Motor neuron (in vitro differentiated cells): ENCODE measurements around the gene OR5H2. TPM values are rescaled to one million over a fixed set of nuclear protein-coding genes. Genes with fewer than 3 reads are reported as not detected.
"Not testable (repeated sequence)": the region's sequence is repeated elsewhere in the genome, so short reads cannot be mapped to it uniquely, and the experiment has no call there.

Experiments used
- ATAC-seq, 8 experiments: fragments of 200-7000 bp; cut with Tn5 transposase; replicated peaks in 6 of 8; 2 replicates each; pipeline ENCODE4 v1.8.0; 2021; ENCODE audit warnings: mild to moderate bottlenecking in 8 of 8, moderate library complexity in 8 of 8
- H3K27ac ChIP-seq, 2 donors: fragments of 250-450 bp; sonication (Bioruptor Pico); 2 replicates each; pipeline ENCODE4 v1.9.0; 2021; ENCODE audit warnings: antibody characterized with exemption in 2 of 2, mild to moderate bottlenecking in 2 of 2, moderate library complexity in 1 of 2
- H3K4me1 ChIP-seq, 2 donors: fragments of 250-450 bp; sonication (Bioruptor Pico); replicated peaks in 1 of 2; 2 replicates each; pipeline ENCODE4 v1.6.1; 2021; ENCODE audit warnings: antibody characterized with exemption in 2 of 2, mild to moderate bottlenecking in 2 of 2, moderate library complexity in 1 of 2
- H3K4me3 ChIP-seq, 5 donors: fragments of 250-450 bp; sonication (Bioruptor Pico); 2 replicates each; pipeline ENCODE4 v1.9.0; 2021; ENCODE audit warnings: antibody characterized with exemption in 5 of 5, mild to moderate bottlenecking in 5 of 5, moderate library complexity in 4 of 5
- WGBS, 10 experiments: fragments of 450-650 bp; shearing (Covaris generic); methylation state at CpG; one replicate each; pipeline ENCODE4 v1.0.0; 2022; 5-methylcytosine and 5-hydroxymethylcytosine counted together
- in situ Hi-C, 9 experiments: fragments of 400-800 bp; cut with MboI; loops; one replicate each; pipeline ENCODE4 v1.15.0; 2021; ENCODE audit warnings: low sequenced_read_pairs in 9 of 9, low pct_unique_long_range_greater_than_20kb in 2 of 9; ENCODE audit not compliant: unreplicated experiment in 9 of 9
- total RNA-seq, 8 experiments: library from RNA; unstranded; fragments of 300-600 nt; gene quantifications; 2 replicates each; pipeline versions ENCODE4 v1.2.3 to v1.2.4, GENCODE V29; 2022

The OR5H2 gene
- total RNA-seq, result under 1 TPM in 1 of 8 experiments, not detected in 7; 0.52 TPM

DNA sequence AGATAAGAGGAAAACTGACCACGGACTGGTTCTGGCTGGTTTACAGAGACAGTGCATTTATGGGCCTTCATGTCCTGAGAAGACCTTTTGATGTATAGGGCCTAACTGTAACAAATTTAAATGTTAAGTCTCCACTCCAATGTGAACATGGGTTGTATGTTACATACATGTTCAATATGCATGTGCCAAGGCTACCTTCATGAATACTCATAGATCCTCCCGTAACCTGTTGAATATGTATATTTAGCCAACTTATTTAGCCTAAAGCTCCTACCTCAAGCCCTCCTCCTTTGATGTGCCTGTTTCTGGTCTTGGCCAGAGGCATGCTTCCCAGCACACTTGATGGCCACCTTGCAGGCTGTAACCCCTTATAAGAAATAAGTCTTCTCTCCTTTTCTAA is at the start of gene OR5H2:
TSS of gene OR5H2 (plus strand) at position 301 of the 400 bp plus-strand sequence. CDS start 398 bp downstream, outside the sequence.
- in situ Hi-C loops, result no loop called here
- ATAC-seq, result no peak
- H3K4me1 ChIP-seq, result no peaks in the 10 kb centered on the region
- WGBS, 10 experiments, result 0 to 100% (median 40%) methylated on average over 1 to 2 of the region's 2 CpGs; no CpG with 5 or more reads in 1 of the 10 experiments
- H3K4me3 ChIP-seq, result no peak within 1 kb of the TSS
- no peak within 1 kb of the TSS for H3K27ac ChIP-seq

DNA sequence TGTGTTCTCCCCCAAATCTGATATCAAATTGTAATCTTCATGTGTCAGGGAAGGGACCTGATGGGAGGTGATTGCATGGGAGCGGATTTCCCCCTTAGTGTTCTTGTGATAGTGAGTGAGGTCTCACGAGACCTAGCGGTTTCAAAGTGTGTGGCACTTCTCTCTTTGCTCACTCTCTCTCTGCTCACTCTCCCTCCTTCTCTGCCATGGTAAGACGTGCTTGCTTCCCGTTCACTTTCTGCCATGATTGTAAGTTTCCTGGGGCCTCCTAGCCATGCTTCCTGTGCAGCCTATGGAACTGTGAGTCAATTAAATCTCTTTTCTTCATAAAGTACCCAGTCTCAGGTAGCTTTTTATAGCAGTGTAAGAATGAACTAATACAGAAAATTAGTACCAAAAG is 48.8 kb upstream of the OR5H2 start:
- no peak for ATAC-seq
- 13 to 67% (median 57%) methylated on average over 1 to 5 of the region's 5 CpGs; no CpG with 5 or more reads in 4 of the 10 experiments for WGBS, 10 experiments
- H3K27ac ChIP-seq, result no peak overlapping the region
- H3K4me3 ChIP-seq, result no peak overlapping the region
- in situ Hi-C loops, result no loop called here
- no peaks in the 10 kb centered on the region for H3K4me1 ChIP-seq

DNA sequence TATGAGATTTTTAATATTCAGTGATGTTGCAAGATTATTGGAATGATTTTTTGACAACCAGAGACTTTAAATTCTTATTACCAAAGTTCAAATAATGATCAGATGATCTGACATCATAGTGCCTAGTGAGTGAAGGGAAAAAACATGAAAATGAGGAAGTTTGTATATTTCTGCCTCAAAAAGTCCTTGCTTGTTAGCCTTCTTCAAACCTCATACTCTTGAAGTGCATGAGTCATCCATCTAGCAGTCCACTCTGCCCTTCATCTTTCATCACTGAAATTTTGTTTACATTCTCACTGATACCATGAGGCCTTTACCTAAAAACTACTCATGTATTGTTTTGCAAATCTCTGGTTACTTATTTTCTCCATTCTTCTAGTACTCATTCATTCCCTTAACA is 42.2 kb upstream of the OR5H2 start:
- Histone ChIP-seq H3K4me3 (no peak overlapping the region), H3K27ac (no peak overlapping the region), H3K4me1 (no peaks in the 10 kb centered on the region)
- ATAC-seq, result no peak
- in situ Hi-C loops, result no loop called here

DNA sequence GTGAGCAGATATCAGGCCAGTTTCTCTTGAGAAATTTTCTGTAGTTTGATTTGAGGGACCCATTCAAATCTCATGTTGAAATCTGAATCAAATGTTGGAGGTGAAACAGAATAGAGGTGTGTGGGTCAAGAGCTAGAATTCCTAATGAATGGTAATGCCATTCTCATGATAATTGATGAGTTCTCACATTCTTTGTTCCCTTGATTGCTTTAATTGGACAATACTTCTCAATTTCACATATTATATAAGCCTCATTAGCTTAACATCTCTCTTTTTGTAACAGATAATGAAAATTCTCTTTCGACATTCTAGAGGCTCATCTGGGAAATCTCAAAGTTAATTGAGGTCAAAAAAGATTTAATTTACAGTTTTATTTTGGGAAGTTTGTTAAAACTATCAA is 40.1 kb upstream of the OR5H2 start:
- H3K4me3 ChIP-seq, result no peak overlapping the region
- H3K27ac ChIP-seq, result no peak overlapping the region
- H3K4me1 ChIP-seq, result no peaks in the 10 kb centered on the region
- WGBS, 10 experiments, result 0 to 80% (median 33%) methylated on average over 1 of the region's 1 CpG; no CpG with 5 or more reads in 1 of the 10 experiments
- ATAC-seq, result no peak
- in situ Hi-C loops, result no loop called here

DNA sequence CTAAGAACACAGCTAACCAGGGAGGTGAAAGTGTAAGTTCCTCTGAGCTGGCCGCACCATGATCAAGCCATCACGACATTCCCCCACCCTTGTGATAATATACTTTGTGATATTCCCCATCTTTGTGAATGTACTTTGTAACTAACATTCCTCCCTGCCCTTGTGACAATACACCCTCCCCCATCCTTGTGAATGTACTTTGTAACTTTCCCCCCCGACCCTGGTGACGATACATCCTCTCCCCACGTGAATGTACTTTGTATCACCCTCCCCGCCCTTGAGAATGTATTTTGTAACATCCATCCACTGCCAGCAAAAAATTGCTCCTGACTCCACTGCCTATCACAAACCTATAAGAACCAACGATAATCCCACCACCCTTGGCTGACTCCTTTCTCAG is 38.5 kb upstream of the OR5H2 start:
- ATAC-seq, result no peak
- WGBS, 10 experiments, result 0 to 100% (median 60%) methylated on average over 1 to 3 of the region's 7 CpGs; no CpG with 5 or more reads in 3 of the 10 experiments
- in situ Hi-C loops, result no loop called here
- no peak overlapping the region for H3K4me3 ChIP-seq
- no peaks in the 10 kb centered on the region for H3K4me1 ChIP-seq
- H3K27ac ChIP-seq, result no peak overlapping the region

DNA sequence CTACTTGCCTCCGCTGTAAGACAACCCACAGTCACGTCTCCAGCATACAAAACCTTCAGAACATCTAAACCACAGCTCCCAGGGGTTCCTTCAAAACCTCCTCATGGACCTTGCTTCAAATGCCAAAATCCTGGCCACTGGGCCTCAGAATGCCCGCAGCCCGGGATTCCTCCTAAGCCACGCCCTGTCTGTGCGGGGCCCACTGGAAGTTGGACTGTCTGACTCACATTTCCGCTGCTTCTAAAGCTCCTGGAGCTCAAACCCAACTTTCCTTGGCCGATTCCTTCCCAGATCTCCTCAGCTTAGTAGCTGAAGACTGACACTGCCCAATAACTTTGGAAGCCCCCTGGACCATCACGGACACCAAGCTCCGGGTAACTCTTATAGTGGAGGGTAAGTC is 36.2 kb upstream of the OR5H2 start:
- Histone ChIP-seq H3K27ac (no peak overlapping the region), H3K4me1 (no peaks in the 10 kb centered on the region), H3K4me3 (no peak overlapping the region)
- no peak for ATAC-seq
- in situ Hi-C loops, result no loop called here
- 18 to 100% (median 83%) methylated on average over 1 to 4 of the region's 10 CpGs; no CpG with 5 or more reads in 3 of the 10 experiments for WGBS, 10 experiments

DNA sequence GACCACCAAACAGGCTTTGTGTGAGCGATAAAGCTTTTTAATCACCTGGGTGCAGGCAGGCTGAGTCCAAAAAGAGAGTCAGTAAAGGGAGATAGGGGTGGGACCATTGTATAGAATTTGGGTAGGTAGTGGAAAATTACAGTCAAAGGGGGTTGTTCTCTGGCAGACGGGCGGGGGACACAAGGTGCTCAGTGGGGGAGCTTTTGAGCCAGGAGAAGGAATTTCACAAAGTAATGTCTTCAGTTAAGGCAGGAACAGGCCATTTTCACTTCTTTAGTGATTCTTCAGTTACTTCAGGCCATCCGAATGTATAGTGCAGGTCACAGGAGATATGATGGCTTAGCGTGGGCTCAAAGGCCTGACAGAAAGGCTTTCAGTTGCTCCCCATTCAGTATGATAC is 26.3 kb upstream of the OR5H2 start:
- 0 to 80% (median 43%) methylated on average over 1 to 4 of the region's 5 CpGs; no CpG with 5 or more reads in 4 of the 10 experiments for WGBS, 10 experiments

DNA sequence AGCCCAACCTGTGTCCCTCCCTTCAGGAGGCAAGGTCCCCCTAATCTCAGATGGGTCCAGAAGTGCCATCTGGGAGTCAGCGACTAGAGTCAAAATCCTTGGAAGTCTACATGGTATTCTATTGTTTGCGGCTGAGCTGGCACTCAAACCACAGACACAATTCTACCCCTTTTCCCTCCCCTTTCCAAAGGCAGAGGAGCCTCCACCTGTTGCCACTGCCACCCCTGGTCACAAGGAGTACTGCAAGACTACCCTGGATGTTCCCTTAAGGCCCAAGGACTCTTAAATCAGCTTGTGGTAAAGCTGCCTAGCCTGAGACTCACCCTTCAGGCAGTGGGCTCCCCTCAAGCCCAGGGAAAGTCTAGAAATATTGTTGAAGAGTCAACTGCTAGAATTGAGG is 22.6 kb upstream of the OR5H2 start:
- no peak overlapping the region for H3K27ac ChIP-seq
- WGBS, 10 experiments, result 76 to 100% methylated on average over 1 to 2 of the region's 2 CpGs; no CpG with 5 or more reads in 8 of the 10 experiments
- ATAC-seq, result peak in 1 of 8 experiments; percentile 29
- in situ Hi-C loops, result no loop called here
- no peaks in the 10 kb centered on the region for H3K4me1 ChIP-seq
- H3K4me3 ChIP-seq, result no peak overlapping the region

More for the DNA sequence above, 26.3 kb upstream of the OR5H2 start:
- ATAC-seq, H3K27ac ChIP-seq, H3K4me1 ChIP-seq, in situ Hi-C loops, H3K4me3 ChIP-seq: not testable (repeated sequence)

DNA sequence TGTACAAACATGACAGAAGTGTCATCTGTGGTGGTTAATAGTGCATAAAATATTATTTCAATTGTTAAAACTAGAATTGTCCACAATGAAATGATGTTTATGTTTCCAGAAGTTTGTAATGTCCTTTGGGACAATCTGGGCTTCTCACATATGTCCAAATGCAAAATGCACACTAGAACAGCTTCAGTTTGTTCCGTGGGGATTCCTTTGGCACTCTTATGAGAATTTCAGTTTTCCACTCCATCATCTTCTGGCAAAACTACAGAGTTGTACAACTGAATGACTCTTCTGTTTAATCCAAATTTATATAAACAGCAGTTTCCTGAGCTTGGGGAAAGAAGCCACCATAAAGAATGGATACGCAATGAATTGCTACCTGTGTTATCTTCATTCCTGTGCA is 20.3 kb upstream of the OR5H2 start:
- in situ Hi-C loops, result no loop called here
- H3K4me3 ChIP-seq, result no peak overlapping the region
- ATAC-seq, result no peak
- H3K27ac ChIP-seq, result no peak overlapping the region
- WGBS, 10 experiments, result 0 to 100% (median 60%) methylated on average over 1 to 2 of the region's 2 CpGs; no CpG with 5 or more reads in 1 of the 10 experiments
- H3K4me1 ChIP-seq, result no peaks in the 10 kb centered on the region

DNA sequence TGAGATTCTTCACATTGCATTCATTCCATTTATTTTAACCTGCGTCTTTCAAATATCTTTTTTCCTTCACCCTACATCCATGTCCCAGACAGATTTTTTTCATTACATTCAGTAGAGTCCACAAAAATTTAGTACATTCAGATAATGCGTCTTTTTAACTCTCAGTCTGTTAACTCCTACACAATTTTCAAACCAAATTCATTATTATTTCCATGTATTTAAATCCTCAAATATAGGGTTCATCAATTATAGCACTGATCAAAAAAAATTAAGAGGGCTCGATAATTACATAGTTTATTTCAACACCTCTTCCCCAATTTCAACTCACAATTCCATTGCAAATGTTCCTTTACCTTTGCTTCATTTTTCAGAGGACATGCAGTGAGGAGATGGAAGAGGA is 18.4 kb upstream of the OR5H2 start, which contains the start of gene OR5H6:
TSS of gene OR5H6 (plus strand) at position 301 of the 400 bp plus-strand sequence. CDS start at position 390, 89 bp downstream.
- no peak within 1 kb of the TSS for H3K27ac ChIP-seq
- H3K4me3 ChIP-seq, result no peak within 1 kb of the TSS
- H3K4me1 ChIP-seq, result no peaks in the 10 kb centered on the region
- 9 to 74% (median 55%) methylated on average over 2 to 3 of the region's 3 CpGs for WGBS, 10 experiments
- in situ Hi-C loops, result no loop called here
- ATAC-seq, result no peak

DNA sequence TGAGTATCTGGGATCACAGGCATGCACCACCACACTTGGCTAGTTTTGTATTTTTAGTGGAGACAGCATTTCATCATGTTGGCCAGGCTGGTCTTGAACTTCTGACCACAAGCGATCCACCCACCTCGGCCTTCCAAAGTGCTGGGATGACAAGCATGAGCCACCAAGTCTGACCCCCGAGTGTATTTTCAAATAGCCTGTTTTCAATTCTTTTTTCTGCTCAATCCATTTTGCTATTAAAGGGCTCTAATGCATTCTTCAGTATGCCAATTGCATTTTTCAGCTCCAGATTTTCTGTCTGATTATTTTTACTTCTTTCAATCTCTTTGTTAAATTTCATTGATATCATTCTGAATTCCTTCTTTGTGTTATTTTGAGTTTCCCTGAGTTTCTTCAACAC is 12.5 kb upstream of the OR5H2 start:
- no peak overlapping the region for H3K27ac ChIP-seq
- no peak for ATAC-seq
- 16 to 85% (median 56%) methylated on average over 2 to 3 of the region's 3 CpGs; no CpG with 5 or more reads in 1 of the 10 experiments for WGBS, 10 experiments
- H3K4me1 ChIP-seq, result no peaks in the 10 kb centered on the region
- no peak overlapping the region for H3K4me3 ChIP-seq
- in situ Hi-C loops, result no loop called here

DNA sequence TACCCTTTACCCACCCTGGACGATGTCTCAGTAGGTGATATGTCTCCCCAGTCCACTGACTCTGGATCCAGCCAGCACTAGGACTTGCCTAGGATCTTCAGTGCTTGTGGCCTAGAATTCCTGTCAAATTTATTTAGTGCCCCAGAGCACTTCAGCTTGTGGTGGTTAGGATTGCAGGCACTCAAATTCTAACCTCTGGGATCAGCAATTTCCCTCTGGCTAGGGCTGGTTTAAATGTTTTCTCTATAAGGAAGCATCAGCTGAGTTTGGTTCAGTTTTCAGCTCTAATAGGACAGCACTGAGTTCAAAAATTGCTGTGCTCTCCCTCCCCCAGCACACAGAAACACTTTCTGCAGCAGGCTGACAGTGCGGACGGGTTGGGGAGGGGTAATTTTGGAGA is 10.2 kb upstream of the OR5H2 start:
- H3K4me3 ChIP-seq, result no peak overlapping the region
- no peaks in the 10 kb centered on the region for H3K4me1 ChIP-seq
- no peak overlapping the region for H3K27ac ChIP-seq
- 0 to 100% (median 60%) methylated on average over 1 to 3 of the region's 3 CpGs; no CpG with 5 or more reads in 5 of the 10 experiments for WGBS, 10 experiments
- ATAC-seq, result no peak
- in situ Hi-C loops, result no loop called here

DNA sequence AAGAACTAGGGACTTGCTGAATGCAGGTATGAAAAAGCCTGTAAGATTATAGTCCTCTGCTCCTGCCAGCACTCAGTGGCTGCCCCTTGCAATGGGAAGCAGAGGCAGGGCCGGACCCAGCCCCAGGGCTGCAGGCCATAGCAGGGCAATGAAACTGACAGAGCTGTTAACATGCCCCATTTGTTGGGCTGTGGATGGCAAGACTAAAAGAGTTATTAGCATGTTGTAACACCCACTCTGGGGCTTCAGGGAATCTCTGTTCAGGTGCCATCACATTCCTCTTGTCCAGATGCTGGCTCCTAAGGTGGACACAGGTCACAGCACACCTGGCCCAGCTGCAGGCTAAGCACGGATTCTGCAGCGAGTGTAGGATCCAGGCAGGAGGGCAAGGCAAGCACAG is 7.4 kb upstream of the OR5H2 start:
- Histone ChIP-seq H3K4me1 (no peaks in the 10 kb centered on the region), H3K27ac (no peak overlapping the region), H3K4me3 (no peak overlapping the region)
- WGBS, 10 experiments, result 100% methylated on average over 1 to 2 of the region's 3 CpGs; no CpG with 5 or more reads in 7 of the 10 experiments
- in situ Hi-C loops, result no loop called here
- ATAC-seq, result no peak

DNA sequence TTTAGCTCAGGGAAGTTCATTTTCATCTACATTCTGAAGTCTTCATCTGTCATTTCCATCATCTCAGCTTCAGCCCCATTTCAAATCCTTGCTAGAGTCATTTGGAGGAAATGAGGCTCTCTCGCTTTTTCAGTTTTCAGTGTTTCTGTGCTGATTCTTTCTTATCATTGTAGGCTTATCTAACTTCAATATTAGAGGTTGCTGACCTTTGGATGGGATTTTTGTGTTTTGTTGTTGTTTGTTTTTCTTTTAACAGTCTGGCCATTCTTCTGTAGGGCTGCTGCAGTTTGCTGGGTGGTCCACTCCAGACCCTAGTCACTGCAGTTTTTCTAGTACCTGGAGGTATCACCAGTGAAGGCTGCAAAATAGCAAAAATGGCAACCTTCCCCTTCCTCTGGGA is 8.6 kb downstream of the OR5H2 start:
- WGBS, 10 experiments, result 0 to 100% (median 80%) methylated on average over 1 of the region's 1 CpG; no CpG with 5 or more reads in 5 of the 10 experiments
- in situ Hi-C loops, result no loop called here
- H3K4me1 ChIP-seq, result no peaks in the 10 kb centered on the region
- no peak for ATAC-seq
- no peak overlapping the region for H3K4me3 ChIP-seq
- no peak overlapping the region for H3K27ac ChIP-seq
